ENCODE data around the gene NRROS.

The NRROS gene

GRCh38 chr3:196677353-196677752 lies 37.9 kb downstream of the NRROS start:
- no peak for DNase-seq (ENCODE audit: low read depth in 2 of 3, low spot score in 2 of 3)

DNA sequence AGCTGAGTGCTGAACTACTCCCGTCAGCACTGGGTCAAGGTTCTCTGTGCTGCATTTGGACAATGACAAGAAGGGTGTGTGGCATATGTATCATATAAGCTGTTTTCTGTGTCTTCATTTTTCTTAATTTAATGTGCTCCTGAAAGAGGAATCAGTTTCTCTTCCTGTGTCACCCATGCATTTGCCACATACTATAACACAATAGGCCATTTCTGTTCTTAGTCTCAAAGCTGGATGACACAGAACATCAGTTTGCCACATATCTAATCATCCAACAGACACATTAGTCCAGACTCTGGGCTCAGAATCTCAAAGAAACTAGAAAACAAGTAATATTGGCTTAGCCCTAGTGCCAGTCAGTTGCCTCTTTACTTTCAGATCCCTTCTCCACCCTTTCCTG lies 38.4 kb downstream of the NRROS start:
- DNase-seq (ENCODE audit: low read depth in 2 of 3, low spot score in 2 of 3) = no peak

DNA sequence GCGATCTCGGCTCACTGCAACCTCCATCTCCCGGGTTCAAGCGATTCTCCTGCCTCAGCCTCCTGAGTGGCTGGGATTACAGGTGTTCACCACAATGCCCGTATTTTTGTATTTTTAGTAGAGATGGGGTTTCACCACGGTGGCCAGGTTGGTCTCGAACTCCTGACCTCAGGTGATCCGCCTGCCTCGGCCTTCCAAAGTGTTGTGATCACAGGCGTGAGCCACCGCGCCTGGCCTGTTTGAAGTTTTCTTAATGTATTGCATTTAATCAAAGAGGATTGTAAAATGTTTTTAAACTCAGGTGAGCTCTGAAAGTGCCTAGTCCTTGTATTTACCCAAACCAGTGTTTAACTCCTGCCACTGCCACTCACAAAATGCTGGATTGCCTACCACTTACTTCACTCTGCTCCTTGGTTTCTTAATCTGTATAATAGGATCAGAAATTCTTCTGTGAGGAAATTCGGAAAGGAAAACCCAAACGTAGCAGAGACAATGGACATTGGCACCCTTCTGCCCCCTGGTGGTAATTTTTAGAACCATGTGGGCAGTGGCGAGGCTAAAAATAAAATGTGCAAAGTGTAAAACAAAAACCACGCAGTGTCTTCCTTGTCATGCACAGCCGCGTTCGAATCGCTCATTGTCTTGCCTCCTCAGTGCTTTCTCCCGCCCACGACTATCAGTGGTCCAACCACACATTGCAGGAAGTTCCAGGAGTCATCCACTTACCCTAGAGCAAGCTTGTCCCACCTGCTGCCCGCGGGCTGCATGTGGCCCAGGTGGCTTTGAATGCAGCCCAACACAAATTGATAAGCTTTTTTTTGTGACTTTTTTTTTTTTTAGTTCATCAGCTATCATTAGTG lies 45.3 kb downstream of the NRROS start:
- DNase-seq (ENCODE audit: low read depth in 2 of 3, low spot score in 2 of 3) = peak; percentile 29 to 41 (median 35)

DNA sequence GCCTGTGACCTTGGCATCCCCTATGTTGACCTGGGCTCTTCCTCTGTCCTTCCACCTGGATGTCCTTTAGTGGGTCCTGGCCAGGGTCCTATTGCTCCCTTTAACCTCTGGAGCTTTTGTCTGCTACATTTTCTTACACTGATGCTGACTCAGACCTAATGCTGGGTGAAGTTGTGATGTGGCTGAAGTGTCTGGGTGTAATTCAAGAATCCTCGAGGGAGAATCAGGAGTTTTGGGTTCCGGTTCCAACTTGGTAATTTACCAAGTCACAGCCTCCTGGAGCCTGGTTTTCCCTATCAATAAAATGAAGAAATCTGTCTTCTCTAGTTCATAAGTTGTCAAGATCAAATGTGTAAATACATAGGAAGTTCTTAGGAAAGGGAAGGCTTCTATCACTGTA lies 46.9 kb downstream of the NRROS start:
- no peak for DNase-seq (ENCODE audit: low read depth in 2 of 3, low spot score in 2 of 3)

DNA sequence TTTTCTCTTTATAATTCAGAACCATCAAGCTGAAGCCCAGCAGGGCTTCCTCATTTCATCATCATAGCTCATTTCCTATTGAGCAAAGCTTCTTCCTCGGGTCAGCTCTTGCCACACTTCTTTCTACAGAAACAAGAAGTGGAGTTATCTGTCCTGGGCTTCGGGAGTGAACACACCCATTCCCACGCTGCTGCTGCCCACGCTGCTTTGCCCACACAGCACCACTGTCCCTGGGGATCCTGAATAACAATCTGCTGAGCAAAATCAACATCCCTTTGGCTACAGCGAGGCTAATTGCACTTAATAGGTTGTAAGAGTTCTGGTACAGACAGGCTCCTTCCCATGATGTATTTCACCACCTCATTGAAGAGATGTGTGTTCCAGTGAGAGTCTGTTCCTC lies 48.9 kb downstream of the NRROS start:
- DNase-seq (ENCODE audit: low read depth in 2 of 3, low spot score in 2 of 3) = no peak

DNA sequence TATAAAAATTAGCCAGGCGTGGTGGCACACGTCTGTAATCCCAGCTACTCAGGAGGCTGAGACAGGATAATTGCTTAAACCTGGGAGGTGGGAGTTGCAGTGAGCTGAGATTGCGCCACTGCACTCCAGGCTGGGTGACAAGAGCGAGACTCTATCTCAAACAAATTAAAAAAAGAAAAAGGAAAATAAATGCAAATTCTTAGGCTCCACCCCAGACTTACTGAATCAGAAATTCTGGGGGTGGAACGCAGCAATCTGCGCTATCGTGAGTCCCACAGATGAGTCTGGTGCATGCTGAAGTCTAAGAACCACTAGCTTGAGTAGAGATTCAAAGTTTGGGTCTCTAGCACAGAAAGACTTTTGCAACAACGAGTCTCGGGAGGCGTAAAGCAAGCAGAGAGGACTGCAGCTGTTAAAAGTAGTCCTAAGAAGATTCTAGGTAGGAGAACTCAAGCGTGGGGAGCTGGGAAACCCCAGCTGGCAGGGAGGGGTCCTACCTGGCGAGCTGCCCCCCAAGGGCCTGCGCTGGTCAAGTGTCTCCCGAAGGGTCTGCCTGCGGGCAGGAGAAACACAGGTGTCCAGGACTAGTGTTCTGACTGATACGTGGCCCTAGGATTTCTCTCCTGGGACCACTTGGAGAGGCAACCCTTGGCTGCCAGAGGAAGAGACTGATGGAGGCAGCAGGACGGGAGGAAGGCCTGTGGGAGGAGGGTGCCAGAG lies 50.6 kb downstream of the NRROS start:
- no peak for DNase-seq (ENCODE audit: low read depth in 2 of 3, low spot score in 2 of 3)

GRCh38 chr3:196691386-196691785 lies 51.9 kb downstream of the NRROS start:
- DNase-seq (ENCODE audit: low read depth in 2 of 3, low spot score in 2 of 3) = no peak

- no peak for DNase-seq (ENCODE audit: low read depth in 2 of 3, low spot score in 2 of 3)
Measured at GRCh38 chr3:196694202-196694638, 54.7 kb downstream of the NRROS start.

- DNase-seq (ENCODE audit: low read depth in 2 of 3, low spot score in 2 of 3) = peak in 1 of 3 experiments; percentile 26
Measured at GRCh38 chr3:196694941-196695848, 55.7 kb downstream of the NRROS start.

DNA sequence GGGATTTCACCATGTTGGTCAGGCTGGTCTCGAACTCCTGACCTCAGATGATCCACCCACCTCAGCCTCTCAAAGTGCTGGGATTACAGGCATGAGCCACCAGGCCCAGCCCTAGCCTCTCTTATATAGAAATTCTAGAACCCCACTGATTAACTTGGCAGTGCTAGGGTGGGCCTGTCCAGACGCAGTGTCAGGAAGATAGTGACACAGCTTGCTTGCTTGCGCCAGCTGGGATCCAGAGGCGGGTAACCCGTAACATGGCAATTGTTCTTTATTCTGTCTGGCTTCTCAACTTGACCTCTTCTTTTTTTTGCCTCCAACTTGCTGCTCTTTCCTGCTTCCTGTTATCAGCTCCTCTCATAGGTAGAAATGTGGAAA lies 56.3 kb downstream of the NRROS start:
- DNase-seq (ENCODE audit: low read depth in 2 of 3, low spot score in 2 of 3) = no peak

GRCh38 chr3:196697270-196697669 lies 57.8 kb downstream of the NRROS start:
- DNase-seq (ENCODE audit: low read depth in 2 of 3, low spot score in 2 of 3) = no peak

DNA sequence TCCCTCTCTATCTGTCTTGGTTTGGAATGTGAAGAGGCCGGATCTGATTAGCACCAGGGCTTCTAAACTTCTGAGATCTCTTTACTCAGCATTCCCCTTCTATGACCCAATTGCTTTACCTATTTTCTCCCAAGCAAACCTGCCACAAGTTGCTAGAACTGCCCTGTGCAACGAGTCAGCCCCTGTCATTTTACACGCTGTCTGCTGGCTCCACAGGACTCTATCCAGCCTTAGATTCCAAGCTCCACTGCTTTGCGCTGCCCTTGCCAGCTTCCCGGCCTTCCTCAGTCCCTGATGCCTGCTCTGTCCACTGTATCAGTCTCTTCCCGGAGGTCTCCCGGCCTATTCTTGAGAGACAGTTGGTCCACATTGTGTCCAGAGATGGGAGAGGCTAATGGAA lies 60.3 kb downstream of the NRROS start:
- DNase-seq (ENCODE audit: low read depth in 2 of 3, low spot score in 2 of 3) = no peak

GRCh38 chr3:196700801-196701200 lies 61.3 kb downstream of the NRROS start:
- no peak for DNase-seq (ENCODE audit: low read depth in 2 of 3, low spot score in 2 of 3)

DNA sequence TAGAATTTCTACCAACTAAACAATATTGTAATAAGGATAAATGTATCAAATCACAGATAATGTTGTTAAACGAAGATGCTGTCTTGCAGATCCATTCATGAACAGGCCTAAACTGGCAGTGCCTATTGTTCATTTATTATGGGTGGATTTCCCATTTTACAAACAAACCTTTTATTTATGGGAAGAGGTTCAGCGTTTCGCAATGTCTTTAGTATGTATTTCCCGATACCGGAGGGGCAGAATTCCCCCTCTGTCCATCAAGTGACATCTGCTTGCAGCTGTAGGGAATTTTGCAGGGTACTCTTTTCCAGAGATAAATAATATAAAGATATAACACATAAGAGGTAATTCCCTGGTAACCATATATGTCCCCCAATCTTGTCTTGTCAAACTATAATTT lies 66.8 kb downstream of the NRROS start:
- DNase-seq (ENCODE audit: low read depth in 2 of 3, low spot score in 2 of 3) = no peak

DNA sequence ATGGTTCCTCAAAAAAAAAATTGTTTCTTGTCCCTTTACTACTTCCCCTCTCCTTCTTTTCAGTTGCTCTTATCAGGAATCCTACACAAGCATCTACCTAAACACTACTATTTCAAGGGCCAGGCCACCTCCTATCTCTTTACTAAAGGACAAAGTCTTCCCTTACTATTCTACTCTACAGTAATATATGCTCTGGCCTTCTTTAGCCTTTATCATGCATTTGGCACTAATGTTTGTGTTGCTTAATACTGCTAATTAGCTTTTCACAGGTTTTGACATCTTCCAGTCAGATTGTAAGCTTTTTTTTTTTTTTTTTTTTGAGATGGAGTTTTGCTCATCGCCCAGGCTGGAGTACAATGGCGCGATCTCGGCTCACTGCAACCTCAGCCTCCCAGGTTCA lies 67.2 kb downstream of the NRROS start:
- DNase-seq (ENCODE audit: low read depth in 2 of 3, low spot score in 2 of 3) = no peak

- DNase-seq (ENCODE audit: low read depth in 2 of 3, low spot score in 2 of 3) = no peak
Measured at GRCh38 chr3:196707566-196707965, 68.1 kb downstream of the NRROS start.

DNA sequence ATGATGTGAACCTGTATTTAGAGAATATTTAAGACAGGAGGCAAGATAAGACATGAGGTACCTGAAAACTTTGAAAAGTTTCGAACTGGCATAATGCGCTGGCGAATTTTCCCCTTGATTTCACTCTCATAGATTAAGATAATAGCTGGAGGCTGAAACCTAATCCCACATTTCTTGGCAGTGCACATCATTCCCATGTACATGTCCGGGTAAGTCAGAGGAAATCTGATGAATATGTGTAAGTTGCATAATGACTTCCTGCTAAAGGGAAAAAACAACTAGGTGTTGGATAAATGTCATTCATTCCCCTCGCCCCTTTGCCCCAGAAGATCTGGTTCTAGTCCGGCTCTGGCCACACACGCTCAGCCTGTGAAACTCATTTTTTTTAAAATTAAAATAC lies 69.0 kb downstream of the NRROS start:
- DNase-seq (ENCODE audit: low read depth in 2 of 3, low spot score in 2 of 3) = no peak

Measured in activated CD8-positive, alpha-beta memory T cell treated with anti-CD3 and anti-CD28 coated beads for 48 hours (primary cell).